Lower lobe of right lung (tissue), 2 donors: ENCODE results near the gene KIAA0825. TPM values are rescaled to one million over a fixed set of nuclear protein-coding genes. Genes with fewer than 3 reads are reported as not detected.

ENCODE experiments used
- ATAC-seq, 2 donors: fragments of 200-7000 bp; cut with Tn5 transposase; one replicate each; pipeline ENCODE4 v1.9.1; 2020 to 2022; ENCODE audit warnings: mild to moderate bottlenecking in 2 of 2, moderate library complexity in 2 of 2
- DNase-seq: peaks from one replicate; pipeline ENCODE4 v3.0.0-alpha.2; 2020
- H3K27ac ChIP-seq: fragments of 200-600 bp; one replicate; pipeline ENCODE4 v1.8.0; 2022
- H3K27me3 ChIP-seq: fragments of 200-600 bp; one replicate; pipeline ENCODE4 v1.8.0; 2022; ENCODE audit warnings: low read depth
- H3K36me3 ChIP-seq: fragments of 200-600 bp; one replicate; pipeline ENCODE4 v1.8.0; 2022; ENCODE audit warnings: mild to moderate bottlenecking
- H3K4me1 ChIP-seq: fragments of 200-600 bp; one replicate; pipeline ENCODE4 v1.8.0; 2022
- H3K4me3 ChIP-seq: fragments of 200-600 bp; one replicate; pipeline ENCODE4 v1.8.0; 2022; ENCODE audit warnings: mild to moderate bottlenecking
- H3K9me3 ChIP-seq: fragments of 200-600 bp; one replicate; pipeline ENCODE4 v1.8.0; 2022
- intact Hi-C: fragments of 100-400 bp; cut with DNase I; formaldehyde crosslinking; loops from one replicate; pipeline ENCODE4 v1.11.0; 2022
- total RNA-seq: library from RNA; stranded (reverse); fragmentation: NEBNext Ultra II Directional; extraction: Animal tissue kit (Norgen Biotek cat#: 25700); gene quantifications from one replicate; pipeline ENCODE4 v1.2.1, GENCODE V29; 2021
- TF ChIP-seq, protein P1 (sequence below): fragments of 200-600 bp; IDR thresholded peaks from one replicate; pipeline ENCODE4 v1.8.0; 2022; ENCODE audit warnings: antibody characterized with exemption, mild to moderate bottlenecking
- donor health status: DM: no; HTN: yes; CAD: no; lungs with severe emphysema.

KIAA0825 gene
- total RNA-seq, 1 donor from 2014 or later, result 5.5 TPM

DNA sequence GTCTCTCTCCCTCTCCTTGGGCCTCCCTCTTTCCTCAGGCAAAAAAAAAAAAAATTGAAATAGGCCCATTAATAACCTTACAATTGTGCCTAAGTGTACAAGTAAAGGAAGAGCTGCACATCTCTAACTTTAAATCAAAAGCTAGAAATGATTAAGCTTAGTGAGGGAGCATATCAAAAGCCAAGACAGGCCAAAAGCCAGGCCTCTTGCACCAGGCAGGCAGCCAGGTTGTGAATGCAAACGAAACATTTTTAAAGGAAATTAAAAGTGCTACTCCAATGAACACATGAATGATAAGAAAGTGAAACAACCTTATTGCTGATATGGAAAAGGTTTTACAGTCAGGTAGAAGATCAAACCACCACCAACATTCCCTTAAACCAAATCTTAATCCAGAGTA lies 383.4 kb downstream of the KIAA0825 start:
- intact Hi-C loops, result no loop called here
- no peak overlapping the region for H3K27ac ChIP-seq
- DNase-seq (no peak), ATAC-seq (no peak)
- H3K4me1 ChIP-seq, result peaks cover 4% of the 10 kb centered on the region
- no peaks in the 10 kb centered on the region for H3K27me3 ChIP-seq
- TF ChIP-seq, protein P1, sequence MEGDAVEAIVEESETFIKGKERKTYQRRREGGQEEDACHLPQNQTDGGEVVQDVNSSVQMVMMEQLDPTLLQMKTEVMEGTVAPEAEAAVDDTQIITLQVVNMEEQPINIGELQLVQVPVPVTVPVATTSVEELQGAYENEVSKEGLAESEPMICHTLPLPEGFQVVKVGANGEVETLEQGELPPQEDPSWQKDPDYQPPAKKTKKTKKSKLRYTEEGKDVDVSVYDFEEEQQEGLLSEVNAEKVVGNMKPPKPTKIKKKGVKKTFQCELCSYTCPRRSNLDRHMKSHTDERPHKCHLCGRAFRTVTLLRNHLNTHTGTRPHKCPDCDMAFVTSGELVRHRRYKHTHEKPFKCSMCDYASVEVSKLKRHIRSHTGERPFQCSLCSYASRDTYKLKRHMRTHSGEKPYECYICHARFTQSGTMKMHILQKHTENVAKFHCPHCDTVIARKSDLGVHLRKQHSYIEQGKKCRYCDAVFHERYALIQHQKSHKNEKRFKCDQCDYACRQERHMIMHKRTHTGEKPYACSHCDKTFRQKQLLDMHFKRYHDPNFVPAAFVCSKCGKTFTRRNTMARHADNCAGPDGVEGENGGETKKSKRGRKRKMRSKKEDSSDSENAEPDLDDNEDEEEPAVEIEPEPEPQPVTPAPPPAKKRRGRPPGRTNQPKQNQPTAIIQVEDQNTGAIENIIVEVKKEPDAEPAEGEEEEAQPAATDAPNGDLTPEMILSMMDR, result no peak
- peaks cover 9% of the 10 kb centered on the region for H3K9me3 ChIP-seq
- H3K36me3 ChIP-seq, result no peaks in the 10 kb centered on the region
- no peak overlapping the region for H3K4me3 ChIP-seq

GRCh38 chr5:94228791-94229190 lies 389.6 kb downstream of the KIAA0825 start:
- ATAC-seq (no peak), DNase-seq (no peak)
- Histone ChIP-seq H3K4me3 (no peak overlapping the region), H3K4me1 (no peaks in the 10 kb centered on the region), H3K9me3 (no peaks in the 10 kb centered on the region), H3K36me3 (no peaks in the 10 kb centered on the region), H3K27me3 (no peaks in the 10 kb centered on the region), H3K27ac (no peak overlapping the region)
- TF ChIP-seq, protein P1, result no peak
- intact Hi-C loops, result no loop called here

GRCh38 chr5:94223235-94223634 lies 395.2 kb downstream of the KIAA0825 start:
- ATAC-seq (no peak), DNase-seq (no peak)
- TF ChIP-seq, protein P1, result no peak
- intact Hi-C loops, result no loop called here
- H3K27me3 ChIP-seq, result no peaks in the 10 kb centered on the region
- H3K9me3 ChIP-seq, result no peaks in the 10 kb centered on the region
- no peak overlapping the region for H3K4me3 ChIP-seq
- no peaks in the 10 kb centered on the region for H3K4me1 ChIP-seq
- H3K27ac ChIP-seq, result no peak overlapping the region
- H3K36me3 ChIP-seq, result no peaks in the 10 kb centered on the region

DNA sequence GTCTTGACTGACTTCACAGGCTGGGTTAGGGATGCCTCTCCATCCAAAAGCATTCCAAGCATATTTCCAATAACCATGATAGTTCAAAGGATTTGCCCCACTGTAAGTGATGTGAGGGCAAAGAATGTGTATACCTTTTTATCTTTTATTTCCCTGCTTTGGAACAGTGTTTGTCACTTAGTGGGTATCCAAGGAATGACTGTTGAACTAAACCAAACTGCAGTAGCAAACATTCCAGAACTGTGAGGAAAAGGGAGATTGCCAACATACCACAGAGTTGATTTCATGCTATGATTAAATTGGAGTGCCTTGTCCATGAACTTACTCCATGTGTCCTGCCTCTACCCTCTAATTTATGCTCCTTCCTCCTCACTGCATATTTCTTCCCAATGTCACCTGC lies 400.0 kb downstream of the KIAA0825 start:
- Histone ChIP-seq H3K27me3 (no peaks in the 10 kb centered on the region), H3K9me3 (no peaks in the 10 kb centered on the region), H3K36me3 (no peaks in the 10 kb centered on the region), H3K4me3 (no peak overlapping the region), H3K4me1 (no peaks in the 10 kb centered on the region), H3K27ac (no peak overlapping the region)
- DNase-seq (no peak), ATAC-seq (peak; percentile 68 to 87)
- TF ChIP-seq, protein P1, result no peak
- intact Hi-C loops, result no loop called here

GRCh38 chr5:94217745-94218144 lies 400.7 kb downstream of the KIAA0825 start:
- no peaks in the 10 kb centered on the region for H3K36me3 ChIP-seq
- H3K9me3 ChIP-seq, result no peaks in the 10 kb centered on the region
- intact Hi-C loops, result no loop called here
- DNase-seq (no peak), ATAC-seq (no peak)
- H3K4me1 ChIP-seq, result no peaks in the 10 kb centered on the region
- H3K4me3 ChIP-seq, result no peak overlapping the region
- no peaks in the 10 kb centered on the region for H3K27me3 ChIP-seq
- no peak overlapping the region for H3K27ac ChIP-seq
- TF ChIP-seq, protein P1, result no peak

- DNase-seq (no peak), ATAC-seq (no peak)
- H3K27me3 ChIP-seq, result no peaks in the 10 kb centered on the region
- H3K4me3 ChIP-seq, result no peak overlapping the region
- TF ChIP-seq, protein P1, result no peak
- H3K36me3 ChIP-seq, result no peaks in the 10 kb centered on the region
- H3K27ac ChIP-seq, result no peak overlapping the region
- no peaks in the 10 kb centered on the region for H3K4me1 ChIP-seq
- no peaks in the 10 kb centered on the region for H3K9me3 ChIP-seq
- intact Hi-C loops, result no loop called here
Observed at GRCh38 chr5:94217216-94217615, 401.2 kb downstream of the KIAA0825 start.
